HL-60 (cell line): Measurements from ENCODE around the gene RPP30.

Experiments used
- GABPA ChIP-seq: IDR thresholded peaks from 2 replicates; pipeline ENCODE4 v1.6.1; 2012; ENCODE audit warnings: low read depth
- POLR2AphosphoS5 ChIP-seq: IDR thresholded peaks from 2 replicates; pipeline ENCODE4 v1.6.1; 2012; ENCODE audit warnings: low read depth
- REST ChIP-seq: IDR thresholded peaks from 2 replicates; pipeline ENCODE4 v1.6.1; 2012; ENCODE audit warnings: low read depth; ENCODE audit not compliant: insufficient replicate concordance
- SPI1 ChIP-seq: IDR thresholded peaks from 2 replicates; pipeline ENCODE4 v1.6.1; 2012; ENCODE audit warnings: low read depth, mild to moderate bottlenecking, borderline replicate concordance
- TF ChIP-seq, protein P1 (sequence below): IDR thresholded peaks from one replicate; pipeline ENCODE4 v1.5.1; 2011; ENCODE audit warnings: low read length, control low read depth, inconsistent platforms; ENCODE audit not compliant: insufficient read depth

DNA sequence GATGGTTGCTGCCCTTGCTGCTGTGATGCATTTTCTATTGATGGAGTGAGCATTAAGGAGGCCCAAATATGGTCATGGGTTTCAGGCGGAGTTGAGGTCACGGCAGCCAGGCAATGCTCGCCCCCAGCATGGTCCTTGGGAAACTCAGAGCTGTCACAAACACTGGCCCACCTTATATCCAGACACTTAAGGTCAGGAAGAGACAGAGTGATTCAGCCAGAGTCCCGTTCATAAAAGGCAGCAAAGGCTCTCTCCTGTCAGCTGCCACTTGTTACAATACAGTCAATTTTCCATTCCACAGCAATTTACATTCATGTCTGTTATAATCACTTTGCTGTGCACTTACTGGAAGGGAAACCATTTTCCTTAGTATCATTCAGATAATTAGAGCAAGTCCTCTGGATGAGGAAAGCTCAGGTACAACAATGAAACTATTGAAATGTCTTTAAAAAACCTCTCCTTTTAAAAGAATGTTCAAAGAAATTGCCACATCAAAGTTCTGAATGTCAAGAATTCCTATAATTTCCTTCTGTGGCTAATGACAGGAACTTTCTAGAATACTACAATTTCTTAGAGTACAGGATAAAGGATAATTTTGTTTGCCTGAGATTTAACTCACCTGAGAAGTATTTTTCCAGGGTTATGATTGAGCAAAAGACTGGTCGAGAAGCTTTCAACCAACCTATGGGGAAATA is 64.0 kb downstream of the RPP30 start:
- TF ChIP-seq POLR2AphosphoS5 (no peak), REST (no peak), SPI1 (no peak), GABPA (no peak)
- TF ChIP-seq, protein P1, sequence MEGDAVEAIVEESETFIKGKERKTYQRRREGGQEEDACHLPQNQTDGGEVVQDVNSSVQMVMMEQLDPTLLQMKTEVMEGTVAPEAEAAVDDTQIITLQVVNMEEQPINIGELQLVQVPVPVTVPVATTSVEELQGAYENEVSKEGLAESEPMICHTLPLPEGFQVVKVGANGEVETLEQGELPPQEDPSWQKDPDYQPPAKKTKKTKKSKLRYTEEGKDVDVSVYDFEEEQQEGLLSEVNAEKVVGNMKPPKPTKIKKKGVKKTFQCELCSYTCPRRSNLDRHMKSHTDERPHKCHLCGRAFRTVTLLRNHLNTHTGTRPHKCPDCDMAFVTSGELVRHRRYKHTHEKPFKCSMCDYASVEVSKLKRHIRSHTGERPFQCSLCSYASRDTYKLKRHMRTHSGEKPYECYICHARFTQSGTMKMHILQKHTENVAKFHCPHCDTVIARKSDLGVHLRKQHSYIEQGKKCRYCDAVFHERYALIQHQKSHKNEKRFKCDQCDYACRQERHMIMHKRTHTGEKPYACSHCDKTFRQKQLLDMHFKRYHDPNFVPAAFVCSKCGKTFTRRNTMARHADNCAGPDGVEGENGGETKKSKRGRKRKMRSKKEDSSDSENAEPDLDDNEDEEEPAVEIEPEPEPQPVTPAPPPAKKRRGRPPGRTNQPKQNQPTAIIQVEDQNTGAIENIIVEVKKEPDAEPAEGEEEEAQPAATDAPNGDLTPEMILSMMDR: no peak
